ENCODE data around the gene ESR1.
"Not testable (repeated sequence)": the region's sequence is repeated elsewhere in the genome, so short reads cannot be mapped to it uniquely, and the experiment has no call there.

ESR1 gene

DNA sequence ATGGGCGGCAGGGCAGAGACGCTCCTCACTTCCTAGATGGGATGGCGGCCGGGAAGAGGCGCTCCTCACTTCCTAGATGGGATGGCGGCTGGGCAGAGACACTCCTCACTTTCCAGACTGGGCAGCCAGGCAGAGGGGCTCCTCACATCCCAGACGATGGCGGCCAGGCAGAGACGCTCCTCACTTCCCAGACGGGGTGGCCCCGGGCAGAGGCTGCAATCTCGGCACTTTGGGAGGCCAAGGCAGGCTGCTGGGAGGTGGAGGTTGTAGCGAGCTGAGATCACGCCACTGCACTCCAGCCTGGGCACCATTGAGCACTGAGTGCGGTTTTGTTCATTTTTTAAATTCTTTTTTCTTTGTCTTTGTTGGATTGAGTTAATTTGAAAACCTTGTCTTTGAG lies 92.3 kb downstream of the ESR1 start:
- not testable (repeated sequence) for DNase-seq

DNA sequence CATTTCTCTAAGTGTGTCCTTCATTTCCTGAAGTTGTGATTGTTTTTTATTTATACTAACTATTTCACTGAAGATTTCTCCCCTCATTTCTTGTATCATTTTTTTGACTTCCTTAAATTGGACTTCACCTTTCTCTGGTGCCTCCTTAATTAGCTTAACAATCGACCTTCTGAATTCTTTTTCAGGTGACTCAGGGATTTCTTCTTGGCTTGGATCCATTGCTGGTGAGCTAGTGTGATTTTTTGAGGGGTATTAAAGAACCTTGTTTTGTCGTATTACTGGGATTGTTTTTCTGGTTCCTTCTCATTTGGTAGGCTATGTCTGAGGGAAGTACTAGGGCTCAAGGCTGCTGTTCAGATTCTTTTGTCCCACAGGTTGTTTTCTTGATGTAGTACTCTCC lies 92.8 kb downstream of the ESR1 start:
- no peak for DNase-seq

DNA sequence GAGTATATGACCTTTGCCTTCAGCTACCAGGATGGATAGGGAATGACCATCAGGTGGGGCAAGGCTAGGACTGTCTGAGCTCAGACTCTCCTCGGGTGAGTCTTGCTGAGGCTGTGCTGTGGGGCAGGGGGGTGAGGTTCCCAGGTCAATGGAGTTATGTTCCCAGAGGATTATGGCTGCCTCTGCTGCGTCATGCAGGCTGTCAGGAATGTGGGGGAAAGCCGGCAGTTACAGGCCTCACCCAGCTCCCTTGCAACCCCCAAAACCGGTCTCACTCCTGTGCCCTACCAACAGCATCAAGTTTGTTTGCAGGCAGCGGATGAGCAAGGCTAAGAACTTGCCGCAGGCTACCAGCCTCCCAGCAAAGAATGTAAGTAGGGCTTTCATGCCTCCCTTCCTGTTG lies 93.5 kb downstream of the ESR1 start:
- DNase-seq, result no peak

DNA sequence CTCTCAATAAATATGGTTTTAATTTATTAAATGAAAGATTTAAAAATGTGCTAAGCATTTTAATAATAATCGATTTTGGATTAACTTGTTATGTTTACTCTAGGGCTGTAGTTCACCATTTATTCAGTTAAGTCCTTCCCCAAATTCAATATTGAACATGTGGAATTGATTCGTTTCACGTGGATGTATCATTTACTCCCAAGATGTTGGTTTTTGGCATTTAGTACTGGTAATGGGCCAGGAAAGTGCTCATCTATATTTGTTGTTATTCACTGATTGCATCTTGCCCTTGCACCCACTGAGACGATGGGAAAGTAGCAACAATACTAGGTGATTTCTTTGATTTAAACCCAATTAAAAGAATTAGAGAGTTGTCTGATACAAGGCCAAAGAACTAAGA lies 97.1 kb downstream of the ESR1 start:
- no peak for DNase-seq

DNA sequence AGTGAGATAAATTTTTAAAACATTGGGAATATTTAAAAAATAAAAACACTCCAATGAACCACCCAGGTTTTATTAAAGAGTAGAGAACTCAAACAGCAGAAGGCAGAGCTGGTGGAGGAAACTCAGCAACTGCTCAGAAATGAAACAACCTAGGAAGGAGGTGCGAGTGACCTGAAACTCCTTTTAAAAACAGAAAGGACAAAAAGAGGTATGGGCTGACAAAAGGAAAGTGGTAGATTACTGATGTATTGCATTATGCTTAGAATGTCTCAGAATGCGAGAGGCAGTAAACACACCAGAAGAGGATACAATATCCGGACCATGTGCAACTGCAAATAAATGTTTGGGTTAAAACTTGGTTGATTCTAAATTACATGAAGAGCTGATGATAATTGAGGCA lies 97.6 kb downstream of the ESR1 start:
- no peak for DNase-seq

DNA sequence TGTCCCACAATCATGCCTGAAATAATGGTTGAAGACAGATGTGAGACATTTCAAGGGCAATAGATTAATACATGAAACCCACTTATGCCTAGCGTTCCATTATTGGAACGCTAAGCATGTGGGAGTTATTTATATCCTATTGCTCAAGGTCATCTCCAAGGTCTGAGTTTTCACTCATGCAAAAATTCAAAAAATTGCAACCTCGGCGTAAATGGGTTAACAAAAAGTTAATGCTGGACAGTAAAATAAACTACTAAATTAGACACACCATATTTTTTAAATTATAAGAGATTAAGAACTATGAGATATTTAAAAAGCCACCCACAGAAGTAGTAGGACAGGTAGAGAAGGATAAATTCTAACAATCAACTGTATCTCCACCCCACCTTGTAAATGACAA lies 98.4 kb downstream of the ESR1 start:
- DNase-seq, result no peak

DNA sequence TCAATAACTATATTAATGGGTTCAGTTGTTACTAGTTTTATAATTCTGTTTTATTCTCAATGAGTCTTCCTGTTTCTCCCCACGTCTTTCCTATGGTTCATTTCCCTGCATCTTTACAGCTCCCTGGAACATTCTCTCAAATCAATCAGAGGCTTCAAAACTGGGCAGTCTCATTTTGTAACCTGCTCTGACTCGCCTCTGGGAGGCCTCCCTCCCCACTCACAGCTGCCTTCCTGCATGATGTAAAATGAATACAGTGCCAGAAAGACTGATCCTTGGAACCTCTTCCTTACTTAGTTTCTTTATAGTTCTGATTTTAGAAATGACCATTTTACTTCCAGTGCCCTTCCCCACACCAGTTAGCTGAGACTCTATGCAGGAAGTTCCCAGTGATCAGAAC lies 103.9 kb downstream of the ESR1 start:
- no peak for DNase-seq

DNA sequence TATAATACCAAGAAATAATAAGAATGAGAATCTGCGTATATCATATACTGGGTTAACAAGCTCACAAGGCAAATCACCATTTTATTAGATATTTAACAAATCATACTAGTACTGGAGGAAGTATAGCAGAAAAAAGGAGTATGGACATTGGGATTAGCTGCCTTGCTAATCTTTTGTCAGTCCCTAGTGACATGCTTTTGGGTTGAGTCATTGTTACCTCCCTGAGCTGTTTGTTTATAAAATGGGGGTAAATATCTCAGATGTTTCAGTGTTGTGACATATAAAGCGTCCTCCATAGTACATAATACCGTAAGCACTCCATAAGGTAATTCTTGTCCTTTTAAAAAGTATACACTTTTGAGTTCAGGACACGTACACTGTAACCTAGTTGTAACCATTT lies 107.0 kb downstream of the ESR1 start:
- DNase-seq, result no peak

DNA sequence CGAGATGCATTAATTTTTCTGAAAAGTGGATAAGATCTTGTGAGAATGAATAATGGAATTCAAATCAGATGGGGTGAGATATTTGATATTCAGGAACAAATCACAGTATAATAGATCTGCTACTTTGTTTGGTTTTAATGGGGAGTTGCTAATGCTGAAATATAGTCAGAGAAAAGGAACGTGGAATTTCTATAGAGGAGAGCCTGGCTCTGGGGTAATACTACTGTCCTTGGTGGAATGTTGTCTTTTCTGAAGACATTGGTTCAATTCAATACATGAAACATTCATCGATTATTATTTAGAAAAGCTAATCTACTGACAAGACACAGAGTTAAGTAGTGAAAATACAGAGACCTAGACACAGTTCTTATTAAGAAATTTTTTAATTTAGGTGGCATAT lies 108.6 kb downstream of the ESR1 start:
- no peak for DNase-seq

DNA sequence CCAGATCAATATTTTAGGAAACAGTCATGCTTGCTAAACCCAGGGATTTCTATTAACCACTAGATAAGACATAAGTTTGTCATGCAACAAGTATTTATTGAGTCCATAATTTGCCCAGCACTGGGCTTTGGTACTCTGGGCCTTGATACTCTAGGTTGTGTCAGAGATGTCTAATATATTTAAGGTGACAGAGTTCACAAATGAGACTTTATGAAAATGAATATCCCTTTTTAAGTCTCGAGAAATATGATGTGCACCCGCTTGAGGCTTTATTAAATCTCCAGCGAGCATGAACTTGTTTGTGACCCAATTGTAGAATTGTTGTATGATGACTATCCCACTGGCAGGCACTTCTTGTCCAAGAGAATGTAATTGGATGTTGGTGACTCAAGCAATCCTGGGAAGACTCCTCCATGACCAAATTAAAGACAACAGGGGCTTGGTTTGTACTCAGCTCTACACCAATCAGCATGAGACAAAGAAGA lies 109.2 kb downstream of the ESR1 start:
- DNase-seq, result no peak

DNA sequence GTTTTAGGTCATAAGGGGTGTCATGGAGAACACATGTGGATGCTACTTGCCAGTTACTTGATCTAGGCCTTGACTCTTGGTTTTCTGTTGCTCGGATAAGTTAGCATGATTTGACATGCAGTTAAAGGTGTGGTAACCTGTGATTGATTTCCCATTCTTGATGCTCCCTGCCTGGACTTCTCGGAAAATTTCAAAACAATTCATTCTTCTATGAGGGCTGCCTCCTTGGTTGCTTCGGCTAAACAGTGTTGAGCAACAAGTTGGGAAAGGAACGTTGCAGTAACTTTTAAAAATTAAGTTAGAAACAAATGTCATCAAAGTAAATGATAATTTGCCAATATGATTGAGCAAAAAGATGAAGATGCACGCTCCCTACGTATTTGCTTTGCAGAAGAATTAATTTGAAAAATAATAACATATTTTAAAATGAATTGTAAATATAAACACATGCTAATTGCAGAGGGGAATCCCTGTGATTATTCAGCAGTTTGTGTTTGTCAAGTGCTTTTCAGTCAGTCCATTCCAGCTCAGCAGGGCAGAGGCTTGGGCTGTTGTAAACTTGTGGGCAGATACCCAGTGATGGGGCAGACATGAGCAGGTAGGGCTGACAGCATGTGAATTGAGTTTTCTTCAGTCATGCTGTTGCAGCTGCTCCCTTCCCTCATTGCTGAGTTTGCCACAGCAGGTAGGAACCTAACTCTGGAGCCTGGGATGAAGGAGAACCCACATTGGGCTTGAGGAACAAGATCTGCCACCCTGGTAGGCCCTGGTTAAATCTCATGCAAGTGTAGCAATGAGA lies 110.2 kb downstream of the ESR1 start:
- no peak for DNase-seq

DNA sequence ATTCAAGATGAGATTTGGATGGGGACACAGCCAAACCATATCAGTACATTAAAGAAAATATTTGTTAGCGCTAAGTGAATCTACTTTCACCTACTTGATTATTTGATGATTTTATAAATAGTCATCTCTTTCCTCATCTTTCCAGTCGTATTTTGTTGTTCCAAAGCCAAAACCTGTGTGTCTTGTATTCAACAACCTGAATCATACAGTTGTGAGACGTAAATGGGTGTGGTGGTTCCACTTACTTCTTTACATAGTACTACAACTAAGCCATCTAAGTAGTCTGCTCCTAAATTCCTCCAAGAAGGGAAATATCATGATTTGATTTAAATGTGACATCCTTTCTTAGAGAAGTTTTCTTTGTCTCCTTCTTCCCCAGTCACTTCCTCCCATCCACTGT lies 132.8 kb downstream of the ESR1 start:
- no peak for DNase-seq

DNA sequence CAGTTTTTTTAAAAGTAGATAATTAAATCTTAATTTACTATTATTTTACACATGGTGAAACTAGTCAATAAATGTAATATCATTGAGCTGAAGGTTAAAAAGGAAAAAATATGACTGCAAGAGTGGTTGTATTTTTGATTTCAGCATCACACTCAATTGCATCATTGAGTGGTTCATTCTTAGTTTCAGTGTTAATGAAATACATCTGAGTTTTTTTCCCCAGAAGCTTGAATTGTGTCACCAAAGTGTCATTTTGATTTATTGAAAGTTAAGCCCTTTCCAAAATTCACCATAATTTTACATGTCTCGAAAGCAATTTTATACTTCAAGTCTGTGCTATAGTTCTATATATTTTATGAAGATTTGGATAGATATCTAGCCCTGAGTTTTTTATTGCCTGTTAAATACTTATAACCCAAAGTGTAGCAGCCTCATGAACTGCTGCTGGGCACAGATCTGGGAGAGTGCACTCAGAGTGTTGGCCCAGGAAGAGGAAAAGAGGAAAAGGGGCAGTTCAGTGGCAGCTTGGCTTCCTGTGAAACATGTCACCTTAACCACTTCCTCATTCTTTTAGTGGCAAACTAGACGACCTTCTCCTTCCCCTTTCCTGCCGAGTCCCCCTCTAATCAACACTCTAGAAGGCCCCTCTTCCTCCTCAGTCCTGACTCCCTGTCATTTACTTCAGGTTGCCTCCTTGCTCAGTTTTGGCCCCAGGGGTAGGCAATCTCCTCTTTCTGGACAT lies 140.7 kb downstream of the ESR1 start:
- DNase-seq, result peak; percentile 6

DNA sequence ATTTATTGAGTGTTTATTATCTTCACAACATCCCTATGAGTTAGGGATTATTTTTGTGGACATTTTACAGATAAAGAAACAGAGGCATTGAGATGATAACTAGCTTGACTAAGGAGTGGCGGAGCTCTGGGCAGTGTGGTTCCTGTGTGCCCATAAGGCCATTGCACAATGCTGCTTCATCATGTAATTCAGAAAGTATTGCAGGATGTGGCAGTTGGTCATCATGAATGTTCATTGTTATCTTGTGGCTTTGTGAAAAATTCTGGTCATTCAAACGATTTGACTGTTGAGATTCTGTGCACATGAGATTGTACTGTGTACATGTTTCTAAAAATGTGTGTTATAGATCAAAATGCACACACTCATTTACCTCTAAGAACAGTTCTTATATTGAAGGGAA lies 150.8 kb downstream of the ESR1 start:
- DNase-seq, result no peak

DNA sequence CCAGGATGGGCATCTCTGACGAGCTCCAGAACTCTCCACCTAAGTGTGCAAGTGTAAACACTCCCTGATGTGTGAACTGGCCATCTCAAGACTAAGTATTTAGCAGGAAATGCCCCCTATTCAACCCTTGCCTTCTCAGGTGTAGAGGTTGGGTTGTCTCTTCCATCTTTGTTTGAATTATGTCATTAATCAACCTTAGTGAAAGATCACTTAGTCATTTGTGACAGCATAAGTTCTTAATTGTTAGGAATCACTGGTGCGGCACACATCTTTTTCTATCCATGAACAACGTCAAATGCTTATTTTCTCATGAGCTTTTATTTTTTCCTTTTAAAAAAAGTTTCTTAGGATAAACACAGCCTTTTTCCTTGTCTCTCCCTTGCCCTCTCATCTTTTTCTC lies 151.6 kb downstream of the ESR1 start:
- DNase-seq, result no peak

DNA sequence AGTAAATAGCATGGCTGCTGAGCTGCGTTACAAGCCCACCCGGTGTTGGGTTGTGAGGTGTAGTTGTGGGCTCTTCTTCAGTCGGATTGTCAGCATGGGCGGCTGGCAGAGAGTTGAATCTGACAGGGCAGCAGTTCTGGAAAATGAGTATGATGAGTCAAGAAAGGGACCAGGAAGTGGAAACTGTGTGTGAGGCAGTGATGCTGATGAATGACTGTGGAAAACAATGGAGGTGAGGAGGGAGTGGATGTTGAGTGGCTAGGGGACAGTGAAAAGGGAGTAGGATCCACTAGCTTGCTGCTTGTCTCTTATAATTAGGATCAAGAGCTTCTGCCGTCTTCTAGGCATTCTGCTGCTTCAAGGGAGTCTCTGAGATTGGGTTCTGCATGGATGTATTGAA lies 154.3 kb downstream of the ESR1 start:
- no peak for DNase-seq

DNA sequence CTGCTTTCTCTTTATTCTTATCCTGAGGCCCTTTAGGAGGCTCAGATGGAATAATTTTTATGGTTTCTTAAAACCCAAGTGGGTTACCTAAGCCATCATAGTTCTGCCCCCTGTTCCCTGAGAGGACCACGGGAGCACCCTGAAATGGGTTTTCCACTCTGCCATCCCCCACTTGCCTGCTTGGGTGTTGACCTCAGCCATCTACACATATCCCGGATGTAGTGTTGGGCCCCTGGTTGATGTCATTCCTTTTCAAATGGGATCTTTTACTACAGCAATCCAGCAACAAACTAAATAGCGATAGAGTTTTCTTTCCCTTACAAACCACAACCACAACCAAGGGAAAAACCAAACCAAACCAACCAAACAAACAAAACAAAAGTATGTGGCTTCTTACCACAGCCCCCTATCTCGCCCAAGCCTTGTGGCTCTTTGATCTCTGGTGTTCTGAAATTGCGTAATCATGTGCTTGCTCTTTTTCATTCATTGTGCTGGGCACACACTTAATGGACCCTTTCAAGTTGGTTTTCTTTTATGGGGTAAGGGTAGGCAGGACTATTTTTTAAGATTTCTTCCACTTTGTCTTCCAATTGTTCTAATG lies 154.9 kb downstream of the ESR1 start:
- peak; percentile 3 for DNase-seq

DNA sequence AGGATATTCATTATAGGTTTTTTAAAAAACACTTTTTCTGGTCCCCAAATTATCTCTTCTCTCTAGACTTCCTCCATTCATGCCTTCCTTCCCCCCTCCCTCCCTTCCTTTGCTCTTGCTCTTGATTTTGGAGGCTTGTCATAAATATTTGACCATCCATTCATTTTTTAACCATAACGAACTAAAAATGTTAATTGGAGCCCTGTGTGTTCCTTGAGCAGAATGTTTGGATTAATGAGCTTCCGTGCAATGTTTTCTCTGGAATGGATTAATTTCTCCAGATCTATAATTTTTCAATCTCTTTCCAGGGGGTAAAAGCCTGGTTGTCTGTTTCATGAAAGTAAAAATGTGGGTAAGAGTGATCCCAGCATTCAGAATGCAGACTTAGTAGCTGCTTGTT lies 155.5 kb downstream of the ESR1 start:
- DNase-seq, result no peak

DNA sequence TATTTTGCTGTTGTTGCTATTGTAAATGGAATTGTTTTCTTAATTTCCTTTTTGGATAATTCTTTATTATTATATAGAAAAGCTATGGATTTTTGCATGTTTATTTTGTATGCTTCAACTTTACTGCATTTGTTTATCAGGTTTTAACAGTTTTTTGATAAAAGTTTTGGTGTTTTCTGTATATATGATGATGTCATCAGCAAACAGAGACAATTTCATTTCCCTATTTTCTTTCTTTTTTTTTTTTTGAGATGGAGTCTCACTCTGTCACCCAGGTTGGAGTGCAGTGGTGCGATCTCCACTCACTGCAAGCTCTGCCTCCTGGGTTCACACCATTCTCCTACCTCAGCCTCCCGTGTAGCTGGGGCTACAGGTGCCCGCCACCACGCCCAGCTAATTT lies 156.9 kb downstream of the ESR1 start:
- DNase-seq, result not testable (repeated sequence)

DNA sequence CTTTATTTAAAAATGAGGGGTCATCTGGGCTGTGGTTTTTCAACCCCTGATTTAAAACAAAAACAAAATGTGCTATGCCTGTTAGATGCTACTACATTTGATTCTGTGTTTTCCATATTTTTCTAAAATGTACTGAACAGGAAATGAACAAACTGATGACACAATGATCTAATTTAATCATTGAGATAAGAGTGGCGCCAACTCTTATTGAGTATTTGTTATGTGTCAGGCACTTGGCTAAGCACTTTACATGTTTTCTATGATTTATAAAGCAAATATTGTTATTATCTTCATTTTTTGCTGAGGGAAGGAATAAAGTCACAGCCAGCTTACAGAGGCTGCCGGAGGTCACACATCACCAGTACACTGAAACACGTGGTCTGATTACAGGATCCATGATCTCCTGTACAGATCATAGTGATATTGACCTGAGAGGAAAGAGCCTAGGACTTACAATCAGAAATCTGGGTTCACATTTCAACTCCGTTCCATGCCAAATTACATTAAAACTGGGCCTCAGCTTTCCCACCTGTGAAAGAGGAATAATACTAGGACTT lies 166.7 kb downstream of the ESR1 start:
- no peak for DNase-seq

DNA sequence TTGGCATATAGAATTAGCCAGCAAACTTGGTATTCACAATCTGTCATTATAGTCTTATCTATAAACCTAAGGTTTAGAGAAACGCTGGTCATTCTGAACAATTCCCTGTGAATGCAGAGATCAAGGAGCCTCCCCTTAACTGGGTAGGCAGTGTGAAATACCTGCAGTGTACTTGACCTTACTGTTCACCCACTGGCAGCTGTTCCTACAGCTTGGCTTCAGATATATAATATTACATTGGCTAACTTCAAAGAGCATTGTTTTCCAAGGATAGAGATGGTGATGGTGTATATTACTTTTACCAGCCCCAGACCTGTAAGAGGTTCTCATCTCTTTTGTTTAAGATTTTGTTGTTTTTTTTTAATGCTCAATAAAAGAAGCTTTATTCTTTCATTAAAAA lies 168.3 kb downstream of the ESR1 start:
- no peak for DNase-seq

DNA sequence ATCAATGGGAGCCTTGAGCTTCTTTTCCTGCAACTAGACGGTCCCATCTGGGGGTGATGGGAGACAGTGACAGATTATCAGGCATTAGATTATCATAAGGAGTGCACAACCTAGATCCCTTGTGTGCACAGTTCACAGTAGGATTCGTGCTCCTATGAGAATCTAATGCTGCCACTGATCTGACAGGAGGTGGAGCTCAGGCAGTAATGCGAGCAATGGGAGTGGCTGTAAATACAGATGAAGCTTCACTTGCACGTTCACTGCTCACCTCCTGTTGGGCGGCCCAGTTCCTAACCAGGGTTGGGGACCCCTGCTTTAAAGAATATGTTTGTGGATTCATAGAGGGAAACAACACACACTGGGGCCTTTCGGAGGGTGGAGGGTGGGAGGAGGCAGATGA lies 180.7 kb downstream of the ESR1 start:
- DNase-seq, result not testable (repeated sequence)

DNA sequence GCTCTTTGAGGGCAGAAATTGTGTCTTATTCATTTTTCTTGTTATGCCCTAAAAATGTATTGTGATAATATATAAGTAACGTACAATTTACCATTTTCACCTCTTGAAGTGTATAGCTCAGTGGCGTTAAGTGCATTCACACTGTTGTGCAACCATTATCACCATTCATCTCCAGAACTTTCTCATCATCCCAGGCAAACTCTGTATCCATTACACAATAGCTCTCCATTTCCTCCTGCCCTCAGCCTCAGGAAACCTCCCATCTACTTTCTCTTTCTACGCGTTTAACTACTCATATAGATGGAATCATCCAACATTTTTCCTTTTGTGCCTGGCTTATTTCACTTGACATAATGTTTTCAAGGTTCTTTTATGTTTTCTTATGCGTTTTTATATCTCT lies 184.6 kb downstream of the ESR1 start:
- no peak for DNase-seq

DNA sequence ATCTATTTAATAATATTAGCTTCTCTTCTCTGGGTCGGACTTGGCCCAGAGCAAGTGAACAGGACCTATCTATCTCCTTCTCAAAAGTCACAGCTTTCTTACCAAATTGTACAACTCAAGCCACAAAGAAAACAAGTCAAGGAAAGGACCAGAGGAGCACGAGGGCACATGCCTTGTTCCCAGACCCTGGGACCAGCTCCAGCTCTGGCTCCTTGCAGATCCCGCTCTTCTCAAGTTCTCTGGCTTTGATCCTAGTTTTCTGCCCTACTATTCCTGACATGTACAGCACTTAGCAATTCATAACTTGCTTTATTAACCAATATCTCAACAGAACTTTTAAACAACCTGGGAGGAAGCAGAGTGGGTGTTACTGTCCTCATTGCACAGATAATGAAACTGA lies 185.9 kb downstream of the ESR1 start:
- no peak for DNase-seq
